Measurements from ENCODE around the gene RBL2.
"Not testable (repeated sequence)": the region's sequence is repeated elsewhere in the genome, so short reads cannot be mapped to it uniquely, and the experiment has no call there.

The RBL2 gene

GRCh38 chr16:53537626-53538025 lies 103.4 kb downstream of the RBL2 start:
- DNase-seq (ENCODE audit: low spot score), result no peak

- not testable (repeated sequence) for DNase-seq (ENCODE audit: low spot score)
Measured at GRCh38 chr16:53539346-53539745, 105.1 kb downstream of the RBL2 start.

GRCh38 chr16:53539759-53540718 lies 105.8 kb downstream of the RBL2 start:
- DNase-seq (ENCODE audit: low spot score), result not testable (repeated sequence)

Measured in D341Med (cell line).